ENCODE data around the gene RPL31.

RPL31 gene

DNA sequence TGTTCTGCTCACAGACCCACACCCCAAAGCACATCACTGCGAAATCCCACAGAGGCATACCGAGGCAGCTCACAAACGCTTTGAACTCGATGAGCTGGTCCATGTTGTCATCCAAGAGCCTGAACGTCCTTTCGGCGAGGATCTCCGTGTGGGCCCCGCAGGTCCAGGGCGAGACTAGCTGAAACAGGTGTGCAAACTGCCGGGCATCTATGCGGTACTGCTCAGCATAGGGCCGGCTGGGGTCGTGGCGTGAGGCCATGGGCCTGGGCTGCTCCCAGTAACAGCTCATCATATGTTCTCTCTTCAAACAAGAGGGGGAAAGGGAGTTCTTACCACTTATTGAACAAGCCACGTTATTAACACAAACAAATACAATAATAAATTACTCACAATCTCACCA lies 20.1 kb downstream of the RPL31 start:
- in situ Hi-C loops (cut with MboI; ENCODE audit: low sequenced_read_pairs): no loop called here

DNA sequence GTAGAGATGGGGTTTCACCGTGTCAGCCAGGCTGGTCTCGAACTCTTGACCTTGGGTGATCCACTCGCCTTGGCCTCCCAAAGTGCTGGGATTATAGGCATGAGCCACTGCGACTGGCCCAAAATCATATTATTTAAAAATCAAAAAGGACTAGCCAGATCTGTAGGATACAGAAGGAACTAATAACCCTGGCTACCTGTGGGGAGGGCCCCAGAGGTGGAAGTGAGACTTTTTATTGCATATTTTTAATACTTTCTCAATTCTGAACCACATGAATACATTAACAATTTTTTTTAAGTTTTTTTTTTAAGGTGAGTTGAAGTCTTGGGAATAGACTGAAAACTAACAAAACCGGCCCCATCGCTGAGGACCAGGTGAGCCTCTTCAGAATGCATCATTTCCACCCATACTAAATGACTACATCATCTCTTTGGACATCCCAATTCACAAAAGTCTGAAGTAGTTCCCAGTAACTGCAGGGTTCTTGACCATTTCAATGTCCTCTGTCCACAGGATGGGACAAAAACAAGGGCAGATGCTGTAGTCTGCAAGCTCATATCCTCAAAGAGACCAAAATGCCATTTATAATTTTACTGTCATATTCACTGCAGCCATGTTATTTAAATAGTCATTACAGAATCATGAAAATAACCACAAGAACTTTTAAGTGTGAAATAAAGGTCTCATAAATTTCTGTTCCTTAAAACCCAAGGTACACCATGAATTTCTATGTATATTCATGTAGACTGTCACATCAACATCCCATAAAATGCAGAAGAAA lies 21.4 kb downstream of the RPL31 start:
- in situ Hi-C loops (cut with MboI; ENCODE audit: low sequenced_read_pairs): no loop called here

DNA sequence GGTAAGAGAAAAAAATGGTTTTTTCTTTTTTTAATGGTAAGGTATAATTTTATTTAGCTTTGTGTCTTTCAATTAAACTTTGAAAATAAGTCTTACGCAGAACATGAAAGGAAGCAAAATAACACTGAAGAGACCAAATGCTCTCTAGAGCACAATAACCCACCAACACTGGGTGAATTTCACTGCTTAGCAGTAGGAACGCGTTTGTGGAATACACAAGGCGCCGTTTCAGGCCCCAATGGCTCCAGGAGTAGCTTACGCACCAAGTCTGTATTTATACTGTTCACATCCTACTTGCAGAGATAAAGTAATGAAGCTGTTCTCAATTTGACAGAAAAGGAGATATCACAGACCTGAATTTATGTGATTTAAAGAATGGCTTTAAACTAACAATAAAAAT lies 23.5 kb downstream of the RPL31 start:
- in situ Hi-C loops (cut with MboI; ENCODE audit: low sequenced_read_pairs): loop anchor here (25.0 kb wide), 1 partner anchor 137 kb away; the partner anchor contains the start of gene TBC1D8

DNA sequence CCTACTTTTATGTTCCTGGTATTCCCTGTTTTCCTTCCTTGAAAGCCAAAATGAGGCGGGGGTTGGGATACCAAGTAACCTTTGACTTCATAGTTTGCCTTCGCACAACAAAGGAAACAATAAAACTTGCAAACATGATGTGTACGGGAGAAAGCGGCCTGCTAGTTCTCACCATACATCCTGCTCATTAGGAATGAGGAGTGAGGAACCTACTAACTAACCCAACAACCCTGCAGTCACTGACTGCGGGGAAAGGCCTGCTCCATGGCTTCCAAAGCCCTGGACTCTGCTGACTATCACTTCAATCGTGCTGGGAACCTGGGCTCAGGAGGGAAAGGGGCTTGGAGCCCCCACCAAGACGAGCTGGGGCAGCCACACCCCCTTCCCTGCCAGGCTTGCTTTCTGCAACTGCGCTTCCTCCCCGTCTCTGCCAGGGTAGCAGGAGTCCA lies 24.2 kb downstream of the RPL31 start:
- in situ Hi-C loops (cut with MboI; ENCODE audit: low sequenced_read_pairs): loop anchor here (25.0 kb wide), 1 partner anchor 136 kb away; the partner anchor contains the start of gene TBC1D8

DNA sequence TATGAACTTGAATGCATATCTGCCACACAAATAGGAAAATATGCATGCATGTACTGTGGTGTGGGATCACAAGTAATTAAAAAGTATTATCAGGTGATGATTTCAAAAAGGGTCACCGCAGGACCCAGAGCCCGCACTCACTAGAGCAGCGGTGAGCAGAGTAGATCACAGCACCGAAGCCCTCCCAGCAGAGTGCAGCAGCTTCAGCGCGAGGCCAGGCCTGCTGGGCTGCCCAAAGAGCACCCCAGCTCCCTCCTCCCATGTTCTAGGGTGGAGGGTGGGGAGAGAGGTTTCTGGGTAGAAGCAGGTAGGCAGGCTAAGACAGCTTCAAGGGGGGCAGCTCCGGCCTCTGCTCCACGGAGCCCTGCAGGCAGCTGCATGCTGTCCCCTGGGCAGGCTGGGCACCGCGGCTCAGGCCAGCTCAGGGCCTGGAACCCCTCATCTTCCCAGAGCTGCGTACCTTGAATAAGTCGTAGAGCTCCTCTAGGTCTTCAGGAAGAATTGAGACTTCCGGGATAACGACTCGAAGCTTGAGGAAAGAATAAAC lies 24.9 kb downstream of the RPL31 start:
- in situ Hi-C loops (cut with MboI; ENCODE audit: low sequenced_read_pairs): loop anchor here (25.0 kb wide), 1 partner anchor 135 kb away; the partner anchor contains the start of gene TBC1D8

DNA sequence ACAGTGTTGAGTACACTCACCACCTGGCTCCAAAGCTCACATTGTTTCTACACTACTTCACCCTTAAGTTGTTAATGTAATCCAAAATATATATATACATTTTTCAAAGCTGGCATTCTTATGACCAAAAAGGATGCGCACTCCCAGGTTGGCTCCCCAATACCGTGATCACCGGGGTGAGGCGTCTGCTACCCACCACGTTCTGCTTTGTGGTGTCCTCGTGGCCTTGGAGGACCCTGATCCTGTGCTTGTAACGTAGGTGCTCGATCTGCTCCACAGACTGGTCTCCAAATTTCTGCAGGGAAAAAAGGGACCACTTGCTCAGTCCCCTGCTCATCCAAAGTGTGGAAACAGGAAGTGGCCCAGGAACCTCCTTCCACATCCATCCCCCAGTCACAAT lies 25.8 kb downstream of the RPL31 start:
- in situ Hi-C loops (cut with MboI; ENCODE audit: low sequenced_read_pairs): loop anchor here (25.0 kb wide), 1 partner anchor 134 kb away; the partner anchor contains the start of gene TBC1D8

DNA sequence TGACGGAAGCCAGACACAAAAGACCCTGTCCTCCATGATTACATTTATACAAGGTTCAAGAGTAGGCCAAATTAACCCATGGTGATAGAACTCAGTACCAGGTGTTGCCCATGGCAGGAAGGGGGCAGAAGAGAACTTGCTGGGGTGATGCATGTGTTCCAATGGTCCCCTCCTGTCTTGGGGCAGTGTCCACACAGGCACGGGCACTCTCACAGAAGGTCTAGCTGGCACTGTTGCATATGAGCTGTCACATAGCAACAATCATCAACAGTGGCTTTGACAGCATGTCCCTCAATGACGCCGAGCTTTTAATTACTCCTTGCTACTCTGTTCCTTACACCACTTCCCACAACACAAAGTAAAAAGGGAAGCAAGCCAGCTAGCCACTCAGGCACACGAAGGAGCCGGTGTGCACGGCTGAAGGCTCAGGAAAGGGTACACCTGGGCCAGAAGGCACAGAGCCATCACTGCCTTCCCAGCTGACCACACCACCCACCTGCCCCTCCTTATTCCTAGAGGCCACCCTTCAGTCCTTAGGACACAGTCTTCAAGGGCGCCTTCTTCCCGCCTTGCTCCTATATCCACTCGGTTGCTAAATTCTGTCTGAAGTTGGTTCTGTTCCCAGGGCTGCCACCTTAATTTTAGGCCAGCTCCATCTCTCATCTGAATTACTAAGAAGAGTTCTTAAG lies 28.9 kb downstream of the RPL31 start:
- in situ Hi-C loops (cut with MboI; ENCODE audit: low sequenced_read_pairs): loop anchor here (25.0 kb wide), 1 partner anchor 131 kb away; the partner anchor contains the start of gene TBC1D8

DNA sequence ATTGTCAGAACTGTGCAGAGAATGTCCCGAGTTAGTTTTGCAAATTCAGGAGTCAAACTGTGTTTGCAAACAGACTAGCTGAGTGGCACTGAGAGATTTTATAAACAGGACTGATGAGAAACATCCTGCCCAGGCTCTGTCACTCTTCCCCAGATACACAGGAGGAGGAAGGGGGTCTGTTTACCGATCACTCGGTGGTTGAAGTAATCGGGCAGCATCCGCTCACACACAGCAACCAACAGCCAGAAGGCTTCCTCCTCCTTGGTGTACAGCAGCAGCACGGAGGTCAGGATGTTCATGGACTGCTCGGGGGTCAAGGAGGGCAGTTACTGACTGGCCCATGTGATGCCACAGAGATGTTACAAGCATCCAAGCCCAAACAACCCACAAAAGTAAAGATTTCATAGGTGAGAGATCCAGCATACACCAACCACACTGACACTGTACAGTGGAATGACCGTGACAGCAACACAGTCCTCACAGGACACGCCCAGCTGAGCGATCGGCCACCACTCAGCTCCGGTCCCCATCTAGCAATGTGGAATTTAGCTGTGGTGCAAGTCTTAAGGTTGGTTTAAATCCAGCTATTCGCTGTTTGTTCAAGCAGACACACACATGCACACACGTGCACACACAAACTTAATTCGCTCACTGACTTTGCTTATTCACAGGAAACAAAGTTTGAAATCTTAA lies 30.1 kb downstream of the RPL31 start:
- in situ Hi-C loops (cut with MboI; ENCODE audit: low sequenced_read_pairs): loop anchor here (25.0 kb wide), 1 partner anchor 130 kb away; the partner anchor contains the start of gene TBC1D8

DNA sequence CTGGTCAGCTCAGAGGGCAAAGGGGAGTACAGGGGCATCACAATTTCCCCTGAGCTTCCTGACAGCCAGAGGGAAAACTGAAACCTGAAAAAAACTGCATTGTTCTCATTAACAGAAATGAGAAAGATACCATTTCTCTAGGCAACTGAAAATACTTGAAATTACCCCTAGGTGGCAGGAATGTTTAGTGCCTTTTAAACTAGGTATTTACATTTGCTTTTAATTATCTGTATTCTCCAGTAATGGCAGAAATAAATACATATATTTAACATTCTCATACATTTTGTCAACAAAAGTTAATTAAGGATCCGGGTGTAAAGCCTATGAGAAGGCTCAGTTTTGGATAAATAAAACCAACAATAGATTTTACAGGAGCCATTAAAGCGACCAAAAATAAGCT lies 34.5 kb downstream of the RPL31 start:
- in situ Hi-C loops (cut with MboI; ENCODE audit: low sequenced_read_pairs): loop anchor here (25.0 kb wide), 1 partner anchor 126 kb away; the partner anchor contains the start of gene TBC1D8

DNA sequence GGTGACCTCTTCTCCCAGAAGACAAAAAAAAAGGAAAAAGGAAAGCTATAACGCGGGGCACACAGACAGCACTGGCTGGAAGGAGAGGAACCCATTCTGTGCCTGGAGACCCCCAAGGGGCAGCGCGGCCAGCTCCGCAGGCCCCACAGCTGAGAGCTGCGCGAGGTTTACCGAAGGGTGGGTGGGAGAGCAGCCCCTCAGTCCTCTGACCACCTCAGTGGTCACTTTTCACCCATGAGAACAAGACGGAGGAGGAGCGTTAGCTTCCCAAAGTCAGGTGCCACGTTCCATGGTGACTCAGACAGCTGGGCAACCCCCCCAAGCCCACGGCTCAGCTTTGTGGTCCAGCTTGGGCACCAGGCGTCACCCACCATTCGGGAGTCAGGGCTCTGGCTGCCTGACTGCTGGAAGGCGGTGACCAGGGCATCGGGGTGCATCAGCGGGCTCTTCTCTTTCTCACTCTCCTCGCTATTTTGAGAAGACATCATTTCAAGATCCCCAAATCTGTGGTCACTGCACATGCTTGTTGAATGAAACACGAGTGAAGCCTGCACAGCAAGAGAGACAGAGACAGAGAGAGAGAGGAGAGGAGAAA lies 35.2 kb downstream of the RPL31 start:
- in situ Hi-C loops (cut with MboI; ENCODE audit: low sequenced_read_pairs): loop anchor here (25.0 kb wide), 1 partner anchor 125 kb away; the partner anchor contains the start of gene TBC1D8

DNA sequence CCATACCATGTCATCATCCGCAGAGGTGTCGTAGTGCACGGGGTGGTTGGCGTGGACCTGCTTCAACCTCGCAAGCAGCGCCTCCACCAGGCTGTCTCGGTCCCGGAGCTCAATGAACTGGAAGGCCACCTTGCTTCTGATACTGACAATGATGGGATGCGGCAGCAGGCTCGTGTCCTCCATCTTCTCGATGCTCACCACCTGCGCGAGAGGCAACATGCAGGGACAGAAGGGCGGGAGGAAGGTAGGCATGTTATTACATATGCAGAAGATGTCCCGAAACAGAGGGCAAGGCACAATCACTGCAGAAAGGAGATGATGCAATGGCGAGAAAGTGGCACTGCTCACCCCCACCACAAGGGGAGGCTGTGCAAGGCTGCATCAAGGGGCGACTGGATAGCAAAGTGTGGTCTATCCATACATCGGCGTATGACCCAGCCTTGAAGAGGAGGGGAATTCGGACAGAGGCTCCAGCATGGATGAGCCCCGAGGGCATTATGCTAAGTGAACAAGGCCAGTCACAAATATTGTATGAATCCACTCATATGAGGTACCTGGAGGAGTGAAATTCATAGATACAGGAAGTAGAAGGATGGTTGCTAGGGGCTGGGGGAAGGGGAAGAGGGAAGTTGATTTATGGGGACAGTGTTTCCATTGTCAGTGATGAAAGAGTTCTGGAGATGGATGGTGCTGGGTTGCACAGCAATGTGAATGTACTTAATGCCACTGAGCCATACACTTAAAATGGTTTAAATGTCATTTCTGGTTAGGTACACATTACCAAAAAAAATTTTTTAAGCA lies 36.6 kb downstream of the RPL31 start:
- in situ Hi-C loops (cut with MboI; ENCODE audit: low sequenced_read_pairs): loop anchor here (25.0 kb wide), 1 partner anchor 124 kb away; the partner anchor contains the start of gene TBC1D8

DNA sequence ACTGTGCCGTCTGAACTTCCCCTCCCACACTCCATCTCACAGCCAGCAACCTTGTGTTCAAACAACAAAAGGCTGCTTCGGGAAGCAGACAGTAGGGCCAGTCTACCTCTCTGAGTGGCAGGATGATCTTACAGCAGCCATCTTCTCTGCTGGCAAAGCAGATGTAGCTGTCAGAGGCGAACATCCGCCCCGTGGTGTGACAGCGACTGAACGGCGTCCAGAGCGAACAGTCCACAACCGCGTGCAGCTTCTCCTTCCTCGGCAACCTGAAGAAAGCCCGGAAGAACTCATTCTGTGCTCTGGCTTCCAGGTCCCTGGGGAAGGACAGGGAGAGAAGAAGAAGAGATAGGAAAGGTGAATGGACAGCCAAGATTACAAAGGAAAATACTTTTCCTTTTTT lies 38.0 kb downstream of the RPL31 start:
- in situ Hi-C loops (cut with MboI; ENCODE audit: low sequenced_read_pairs): loop anchor here (25.0 kb wide), 1 partner anchor 122 kb away; the partner anchor contains the start of gene TBC1D8

DNA sequence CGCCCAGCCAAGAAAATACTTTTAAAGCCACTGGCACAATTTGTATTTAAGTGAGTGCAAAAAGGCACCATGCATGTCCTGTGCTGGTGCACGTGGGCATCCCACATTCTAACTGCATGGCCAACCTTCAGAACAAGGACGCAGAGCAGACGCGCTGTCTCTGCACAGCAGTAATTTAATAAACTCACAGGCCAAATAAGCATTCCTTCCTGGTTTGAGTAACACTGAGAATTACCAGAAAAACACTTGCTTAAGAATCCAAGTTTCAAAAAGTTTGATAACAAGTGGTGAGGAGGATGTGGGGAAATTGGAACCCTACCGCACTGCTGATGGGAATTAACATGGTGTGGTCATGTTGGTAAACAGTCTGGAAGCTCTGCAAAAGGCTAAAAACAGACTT lies 38.7 kb downstream of the RPL31 start:
- in situ Hi-C loops (cut with MboI; ENCODE audit: low sequenced_read_pairs): loop anchor here (25.0 kb wide), 1 partner anchor 122 kb away; the partner anchor contains the start of gene TBC1D8

DNA sequence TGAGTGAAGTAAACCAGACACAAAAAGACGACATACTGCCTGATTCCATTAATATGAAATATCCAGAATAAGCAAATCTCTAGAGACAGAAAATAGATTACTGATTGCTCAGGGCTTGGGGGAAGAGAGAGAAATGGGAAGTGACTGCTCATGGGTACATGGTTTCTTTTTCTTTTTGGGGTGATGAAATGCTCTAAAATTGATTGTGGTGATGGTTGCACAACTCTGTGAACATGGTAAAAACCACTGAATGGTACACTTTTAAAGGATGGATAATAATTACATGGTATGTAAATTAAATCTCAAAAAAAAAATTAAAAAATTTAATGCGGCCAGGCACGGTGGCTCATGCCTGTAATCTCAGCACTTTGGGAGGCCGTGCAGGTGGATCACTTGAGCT lies 39.3 kb downstream of the RPL31 start:
- in situ Hi-C loops (cut with MboI; ENCODE audit: low sequenced_read_pairs): loop anchor here (25.0 kb wide), 1 partner anchor 121 kb away; the partner anchor contains the start of gene TBC1D8

DNA sequence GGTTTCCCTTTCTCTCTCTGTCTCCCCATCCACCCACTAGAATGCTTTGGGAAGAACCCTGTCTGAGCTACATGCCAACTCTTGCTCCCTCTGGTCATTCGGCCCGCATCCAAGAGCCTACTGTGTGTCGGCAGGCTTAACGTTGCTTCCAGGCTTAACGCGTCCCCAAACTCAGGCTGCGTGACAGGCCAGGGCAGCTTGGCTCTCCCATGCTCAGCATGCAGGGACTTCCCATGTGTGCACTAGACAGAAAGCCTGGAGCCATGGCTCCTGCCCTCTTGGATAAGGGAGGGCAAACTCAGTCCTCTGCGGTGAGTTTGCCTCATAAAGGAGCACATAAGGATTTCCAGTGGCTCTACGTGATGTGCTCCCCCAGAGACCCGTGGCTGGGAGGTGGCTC lies 43.2 kb downstream of the RPL31 start:
- in situ Hi-C loops (cut with MboI; ENCODE audit: low sequenced_read_pairs): loop anchor here (25.0 kb wide), 1 partner anchor 117 kb away; the partner anchor contains the start of gene TBC1D8

DNA sequence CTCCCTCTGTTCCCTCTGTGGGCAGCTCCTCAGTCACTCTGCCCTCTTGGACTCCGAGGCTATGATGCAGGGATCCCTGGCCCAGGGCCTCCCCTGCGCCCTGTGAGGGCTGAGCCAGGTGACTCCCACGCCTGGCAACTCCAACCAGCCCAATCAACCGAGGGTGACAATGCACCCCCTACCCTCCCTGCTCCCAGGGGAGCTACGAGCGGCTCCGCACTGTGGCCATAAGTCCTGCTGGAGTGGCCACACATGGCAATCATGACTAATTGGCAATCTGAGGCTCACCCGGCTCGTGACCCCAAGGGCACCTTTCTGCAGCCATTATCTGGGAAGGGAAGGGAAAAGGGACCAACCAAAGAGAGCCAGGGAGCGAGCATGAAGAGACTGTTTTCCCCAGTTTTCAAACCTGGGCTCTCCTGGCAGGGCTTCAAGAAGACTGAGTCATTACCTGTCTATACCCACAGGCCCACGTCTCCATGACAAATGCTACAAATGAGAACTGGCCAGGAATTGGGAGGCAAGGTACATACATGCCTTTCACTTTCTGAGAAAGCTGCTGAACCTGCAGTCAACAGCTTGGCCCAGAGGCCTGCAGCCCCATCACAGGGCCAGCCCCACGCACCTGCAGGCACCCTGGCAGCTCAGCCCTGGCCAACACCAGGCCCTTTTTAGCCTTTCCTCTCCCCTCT lies 45.1 kb downstream of the RPL31 start:
- in situ Hi-C loops (cut with MboI; ENCODE audit: low sequenced_read_pairs): loop anchor here (25.0 kb wide), 1 partner anchor 115 kb away; the partner anchor contains the start of gene TBC1D8

DNA sequence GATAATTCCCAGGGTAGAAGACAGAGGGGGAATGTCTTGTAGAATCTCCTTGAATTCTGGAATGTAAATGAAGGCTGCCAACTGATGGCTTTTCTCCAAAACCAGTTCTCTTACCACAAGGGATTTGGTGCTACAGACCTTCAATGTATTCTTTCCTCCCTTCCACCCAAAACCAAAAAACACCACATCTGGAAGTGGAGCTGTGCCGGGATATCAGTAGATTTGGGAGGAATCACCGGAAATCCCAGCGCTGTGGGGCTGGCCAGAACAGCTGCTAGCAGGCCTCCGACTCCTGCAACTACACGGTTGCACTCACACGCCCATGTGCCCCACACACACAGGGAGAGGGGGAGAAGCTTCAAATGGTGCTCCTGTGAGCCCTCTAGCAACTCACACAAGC lies 45.7 kb downstream of the RPL31 start:
- in situ Hi-C loops (cut with MboI; ENCODE audit: low sequenced_read_pairs): loop anchor here (25.0 kb wide), 1 partner anchor 115 kb away; the partner anchor contains the start of gene TBC1D8

DNA sequence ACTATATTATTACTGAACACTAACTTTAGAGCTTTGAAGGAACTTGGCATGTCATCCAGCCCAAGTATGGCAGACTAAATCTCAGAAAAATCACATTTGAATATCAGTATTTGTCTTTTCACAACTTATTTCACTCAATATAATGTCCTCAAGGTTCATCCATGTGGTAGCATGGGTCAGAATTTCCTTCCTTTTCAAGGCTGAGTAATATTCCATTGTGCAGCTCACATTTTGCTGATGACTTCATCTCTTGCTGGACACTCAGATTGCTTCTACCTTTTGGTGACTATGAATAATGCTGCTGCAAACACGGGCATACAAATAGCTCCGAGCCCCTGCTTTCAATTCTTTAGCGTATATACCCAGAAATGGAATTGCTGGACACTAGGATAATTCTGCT lies 46.7 kb downstream of the RPL31 start:
- in situ Hi-C loops (cut with MboI; ENCODE audit: low sequenced_read_pairs): loop anchor here (25.0 kb wide), 1 partner anchor 114 kb away; the partner anchor contains the start of gene TBC1D8
